Spleen (tissue), 11 donors: ENCODE data around the gene TTC5. TPM values are rescaled to one million over a fixed set of nuclear protein-coding genes. Genes with fewer than 3 reads are reported as not detected.

Experiments
- DNase-seq: peaks from one replicate; pipeline ENCODE4 v3.0.0-alpha.2; 2020
- H3K27ac ChIP-seq, 8 donors: fragments of 200-600 bp; sonication (generic) in 7 of 8; 1 replicate in 4 of 8; 2 replicates in 4 of 8; pipeline versions ENCODE4 v1.5.0 to v1.8.0; 2016 to 2021; ENCODE audit warnings: inconsistent platforms in 4 of 8, mild to moderate bottlenecking in 4 of 8, moderate library complexity in 1 of 8
- H3K27me3 ChIP-seq, 7 donors: fragments of 200-600 bp; sonication (generic) in 6 of 7; replicated peaks in 1 of 7; 1 replicate in 4 of 7; 2 replicates in 3 of 7; pipeline versions ENCODE4 v1.5.0 to v1.8.0; 2016 to 2021; ENCODE audit warnings: inconsistent platforms in 3 of 7, mild to moderate bottlenecking in 1 of 7
- H3K36me3 ChIP-seq, 6 donors: fragments of 200-600 bp; sonication (generic) in 5 of 6; 1 replicate in 4 of 6; 2 replicates in 2 of 6; pipeline versions ENCODE4 v1.5.0 to v1.8.0; 2016 to 2021; ENCODE audit warnings: inconsistent platforms in 2 of 6
- H3K4me1 ChIP-seq, 6 donors: fragments of 200-600 bp; sonication (generic) in 5 of 6; 1 replicate in 3 of 6; 2 replicates in 3 of 6; pipeline versions ENCODE4 v1.5.0 to v1.8.0; 2016 to 2021; ENCODE audit warnings: inconsistent platforms in 3 of 6
- H3K4me3 ChIP-seq, 8 donors: fragments of 200-600 bp; sonication (generic) in 7 of 8; 1 replicate in 4 of 8; 2 replicates in 4 of 8; pipeline versions ENCODE4 v1.5.0 to v1.8.0; 2016 to 2021; ENCODE audit warnings: inconsistent platforms in 4 of 8, mild to moderate bottlenecking in 4 of 8, moderate library complexity in 2 of 8
- H3K9me3 ChIP-seq, 8 donors: fragments of 200-600 bp; sonication (generic) in 7 of 8; 1 replicate in 4 of 8; 2 replicates in 4 of 8; pipeline versions ENCODE4 v1.5.0 to v1.8.0; 2016 to 2021; ENCODE audit warnings: inconsistent platforms in 4 of 8
- POLR2A ChIP-seq, 3 donors: fragments of 450-650 bp; IDR thresholded peaks; one replicate each; pipeline ENCODE4 v1.5.1; 2017; ENCODE audit warnings: antibody characterized with exemption in 3 of 3, mild to moderate bottlenecking in 1 of 3
- POLR2AphosphoS5 ChIP-seq, 3 donors: sonication (generic); formaldehyde crosslinking; IDR thresholded peaks; one replicate each; pipeline ENCODE4 v1.5.1; 2017; ENCODE audit warnings: antibody characterized with exemption in 3 of 3
- WGBS, 5 donors: extraction: QIAGEN DNeasy Blood & Tissue Kit in 3 of 5; methylation state at CpG; one replicate each; pipeline versions ENCODE4 v1.1.5 to v1.1.7; 2013 to 2018; 5-methylcytosine and 5-hydroxymethylcytosine counted together
- intact Hi-C: fragments of 100-400 bp; cut with DNase I; formaldehyde crosslinking; loops from one replicate; pipeline ENCODE4 v1.15.0; 2023; ENCODE audit warnings: low total_unique reads
- polyA plus RNA-seq, 3 donors: library from polyadenylated mRNA; stranded (reverse); fragments of 200-250 nt; gene quantifications; one replicate each; pipeline ENCODE4 v1.2.1, GENCODE V29; 2013
- total RNA-seq, 7 donors: library from RNA; depleted of rRNA in 3 of 7; stranded (reverse); fragments of >200 nt in 3 of 7; fragmentation: NEBNext Ultra II Directional in 4 of 7; extraction: Animal tissue kit (Norgen Biotek cat#: 25700) in 4 of 7; gene quantifications; one replicate each; pipeline versions ENCODE4 v1.1.0 to v1.2.1, GENCODE V29; 2016 to 2021
- TF ChIP-seq, protein P1 (sequence below), 11 experiments: fragments of 200-600 bp in 7 of 11; fragments of 450-650 bp in 4 of 11; sonication (generic) in 4 of 11; IDR thresholded peaks in 8 of 11; conservative IDR thresholded peaks in 3 of 11; 1 replicate in 7 of 11; 2 replicates in 4 of 11; pipeline versions ENCODE4 v1.4.0 to v1.8.0; 2016 to 2021; ENCODE audit warnings: antibody characterized with exemption in 11 of 11, inconsistent platforms in 4 of 11, mild to moderate bottlenecking in 1 of 11
- donor health status: healthy with polysubstance abuse.
- donor health status: DM: no; HTN: no; CAD: no; lungs with moderate emphysema.
- donor health status: DM: no; HTN: no; CAD: no.
- donor health status: Bipolar disorder and iron deficiency.
- donor health status: healthy.
- donor health status: DM: no; HTN: no; CAD: no.
- donor health status: DM: yes; HTN: yes; CAD: no.

TTC5 gene
- total and polyA plus RNA-seq, 10 donors = 5.9 to 21.9 (median 18.4) TPM

DNA sequence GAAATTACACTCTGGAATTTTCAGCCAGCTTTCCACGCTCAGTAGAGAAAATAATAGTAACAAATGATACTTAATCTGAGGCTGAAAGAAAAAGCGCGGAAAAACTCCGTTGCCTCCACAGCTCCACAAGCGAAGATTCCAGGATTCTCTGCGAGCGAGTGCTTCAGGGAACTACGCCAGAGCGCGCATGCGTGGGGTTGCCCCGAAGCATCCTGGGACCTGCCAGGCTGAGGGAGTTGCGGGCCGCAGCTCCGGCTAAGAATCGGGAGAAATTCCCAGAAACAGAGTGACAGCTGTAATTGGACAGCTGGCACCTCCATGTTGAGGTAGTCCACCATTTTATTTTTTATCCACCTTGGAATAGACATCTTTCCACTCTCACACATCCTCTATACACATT is 12.0 kb upstream of the TTC5 start:
- H3K4me1 ChIP-seq = no peaks in the 10 kb centered on the region
- no peak for DNase-seq
- no peak overlapping the region for H3K4me3 ChIP-seq
- TF ChIP-seq POLR2AphosphoS5 (IDR thresholded peaks at IDR 0.05) (no peak), POLR2A (IDR thresholded peaks at IDR 0.05) (no peak)
- TF ChIP-seq, protein P1, sequence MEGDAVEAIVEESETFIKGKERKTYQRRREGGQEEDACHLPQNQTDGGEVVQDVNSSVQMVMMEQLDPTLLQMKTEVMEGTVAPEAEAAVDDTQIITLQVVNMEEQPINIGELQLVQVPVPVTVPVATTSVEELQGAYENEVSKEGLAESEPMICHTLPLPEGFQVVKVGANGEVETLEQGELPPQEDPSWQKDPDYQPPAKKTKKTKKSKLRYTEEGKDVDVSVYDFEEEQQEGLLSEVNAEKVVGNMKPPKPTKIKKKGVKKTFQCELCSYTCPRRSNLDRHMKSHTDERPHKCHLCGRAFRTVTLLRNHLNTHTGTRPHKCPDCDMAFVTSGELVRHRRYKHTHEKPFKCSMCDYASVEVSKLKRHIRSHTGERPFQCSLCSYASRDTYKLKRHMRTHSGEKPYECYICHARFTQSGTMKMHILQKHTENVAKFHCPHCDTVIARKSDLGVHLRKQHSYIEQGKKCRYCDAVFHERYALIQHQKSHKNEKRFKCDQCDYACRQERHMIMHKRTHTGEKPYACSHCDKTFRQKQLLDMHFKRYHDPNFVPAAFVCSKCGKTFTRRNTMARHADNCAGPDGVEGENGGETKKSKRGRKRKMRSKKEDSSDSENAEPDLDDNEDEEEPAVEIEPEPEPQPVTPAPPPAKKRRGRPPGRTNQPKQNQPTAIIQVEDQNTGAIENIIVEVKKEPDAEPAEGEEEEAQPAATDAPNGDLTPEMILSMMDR (IDR thresholded peaks at IDR 0.05 in 8 of 11, conservative IDR thresholded peaks at IDR 0.05 in 3 of 11) = no peak
- intact Hi-C loops = no loop called here
- H3K36me3 ChIP-seq = peaks cover 7 to 99% (median 63%) of the 10 kb centered on the region in 6 donors
- WGBS, 5 donors = 91 to 97% (median 96%) methylated on average over 16 of the region's 16 CpGs
- no peaks in the 10 kb centered on the region for H3K9me3 ChIP-seq
- no peak overlapping the region for H3K27ac ChIP-seq
- no peaks in the 10 kb centered on the region for H3K27me3 ChIP-seq

DNA sequence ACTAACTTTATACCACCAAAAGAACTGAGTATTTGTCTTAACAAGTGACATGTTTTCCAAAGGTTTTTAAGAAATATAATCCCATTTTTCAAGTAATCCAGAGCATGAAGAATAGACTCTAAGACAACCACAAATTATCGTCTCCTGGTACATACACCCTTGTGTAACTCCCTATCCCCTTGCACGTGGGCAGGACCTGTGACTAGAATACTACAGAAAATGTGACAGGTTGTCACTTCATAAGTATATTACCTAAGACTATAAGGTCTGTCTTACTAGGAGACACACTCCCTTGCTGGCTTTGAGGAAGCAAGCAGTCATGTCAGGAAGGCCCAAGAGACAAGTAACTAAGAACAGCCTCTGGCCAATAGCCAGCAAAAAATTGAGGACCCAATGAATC is 8.3 kb upstream of the TTC5 start:
- H3K27ac ChIP-seq = no peak overlapping the region
- H3K9me3 ChIP-seq = no peaks in the 10 kb centered on the region
- no peak overlapping the region for H3K4me3 ChIP-seq
- intact Hi-C loops = no loop called here
- TF ChIP-seq, protein P1 (IDR thresholded peaks at IDR 0.05 in 8 of 11, conservative IDR thresholded peaks at IDR 0.05 in 3 of 11) = no peak
- no peak for TF ChIP-seq POLR2AphosphoS5 (IDR thresholded peaks at IDR 0.05)
- no peak for TF ChIP-seq POLR2A (IDR thresholded peaks at IDR 0.05)
- no peak for DNase-seq
- WGBS, 5 donors = 89 to 98% (median 93%) methylated on average over 2 of the region's 2 CpGs
- H3K36me3 ChIP-seq = peaks cover 7 to 79% (median 60%) of the 10 kb centered on the region in 6 donors
- H3K4me1 ChIP-seq = no peaks in the 10 kb centered on the region
- no peaks in the 10 kb centered on the region for H3K27me3 ChIP-seq

DNA sequence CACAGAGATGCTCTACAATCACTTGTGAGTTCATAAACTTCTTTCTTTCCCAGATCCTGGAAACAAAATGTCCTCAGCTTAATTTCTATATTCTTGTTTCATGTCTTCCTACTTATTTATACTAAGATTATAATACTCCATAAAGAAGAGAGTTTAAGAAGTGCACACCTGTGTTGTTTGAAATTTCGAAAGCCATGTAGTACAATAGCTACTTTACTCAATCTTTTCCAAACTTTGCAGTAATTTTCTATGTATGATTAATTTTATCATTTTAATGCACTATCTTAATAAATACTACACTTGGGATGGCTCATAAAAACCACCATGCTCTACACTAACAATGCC is 300 bp upstream of the TTC5 start:
- Histone ChIP-seq H3K27me3 (no peaks in the 10 kb centered on the region), H3K4me3 (peak overlapping the region in 7 of 8 donors; percentile 64 to 96 (median 87)), H3K36me3 (peaks cover 0 to 17% (median 11%) of the 10 kb centered on the region in 6 donors), H3K27ac (peak overlapping the region in 2 of 8 donors; percentile 65 to 76), H3K9me3 (no peaks in the 10 kb centered on the region), H3K4me1 (peaks cover 15 to 40% (median 25%) of the 10 kb centered on the region in 6 donors)
- TF ChIP-seq, protein P1 (IDR thresholded peaks at IDR 0.05 in 8 of 11, conservative IDR thresholded peaks at IDR 0.05 in 3 of 11) = peak in 4 of 11 experiments; percentile 6 to 40 (median 22)
- no peak for TF ChIP-seq POLR2AphosphoS5 (IDR thresholded peaks at IDR 0.05)
- WGBS, 5 donors = 96 to 100% (median 97%) methylated on average over 1 of the region's 1 CpG
- intact Hi-C loops = no loop called here
- DNase-seq = no peak

DNA sequence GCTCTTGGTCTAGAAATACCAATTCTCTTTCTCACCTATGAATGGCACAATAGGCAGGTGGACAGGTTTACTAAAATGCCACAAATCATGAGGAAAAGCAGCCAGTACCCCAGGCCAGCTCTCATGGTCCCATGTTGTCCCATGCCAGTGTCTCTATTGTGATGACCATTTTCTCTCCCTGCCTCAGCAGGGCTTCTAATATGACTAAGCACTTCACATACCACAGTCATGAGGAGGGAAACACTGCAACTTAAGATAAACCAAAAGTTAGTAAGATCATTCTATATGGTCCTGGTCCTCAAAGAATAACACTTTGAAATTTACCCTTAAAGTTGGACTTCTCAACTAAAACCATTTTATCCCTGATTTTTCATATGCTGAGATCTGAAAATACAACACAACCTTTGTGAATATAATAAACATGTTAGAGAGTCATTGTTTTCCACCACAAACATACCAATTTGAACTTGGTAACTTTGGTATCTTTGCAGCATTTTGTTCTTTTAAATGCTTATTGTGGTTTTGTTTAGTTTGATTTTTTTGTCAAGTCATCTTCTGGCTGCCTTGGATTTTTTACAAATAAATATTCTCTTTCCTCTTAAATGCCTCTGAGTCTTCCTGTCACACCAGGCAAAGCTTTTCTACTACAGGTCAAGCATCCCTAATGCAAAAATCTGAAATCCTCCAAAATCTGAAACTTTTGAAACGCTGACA is 3.6 kb downstream of the TTC5 start:
- no peaks in the 10 kb centered on the region for H3K27me3 ChIP-seq
- no peaks in the 10 kb centered on the region for H3K9me3 ChIP-seq
- no peak overlapping the region for H3K4me3 ChIP-seq
- peaks cover 3 to 55% (median 48%) of the 10 kb centered on the region in 6 donors for H3K36me3 ChIP-seq
- no peak for DNase-seq
- TF ChIP-seq, protein P1 (IDR thresholded peaks at IDR 0.05 in 8 of 11, conservative IDR thresholded peaks at IDR 0.05 in 3 of 11) = no peak
- TF ChIP-seq POLR2A (IDR thresholded peaks at IDR 0.05) (no peak), POLR2AphosphoS5 (IDR thresholded peaks at IDR 0.05) (no peak)
- peaks cover 15 to 40% (median 25%) of the 10 kb centered on the region in 6 donors for H3K4me1 ChIP-seq
- intact Hi-C loops = no loop called here
- 68 to 94% (median 73%) methylated on average over 1 of the region's 1 CpG for WGBS, 5 donors
- no peak overlapping the region for H3K27ac ChIP-seq
